Rectal smooth muscle tissue (tissue), 1 donor: ENCODE results near the gene MECP2.

Experiments used
- H3K27ac ChIP-seq: one replicate; pipeline ENCODE4 v1.7.0; 2013; ENCODE audit warnings: low read depth, low read length, inconsistent platforms
- H3K27me3 ChIP-seq: one replicate; pipeline ENCODE4 v1.7.0; 2013; ENCODE audit warnings: low read length; ENCODE audit not compliant: control insufficient read depth, insufficient read depth
- H3K36me3 ChIP-seq: one replicate; pipeline ENCODE4 v1.7.0; 2013; ENCODE audit warnings: low read length; ENCODE audit not compliant: control insufficient read depth, insufficient read depth
- H3K4me1 ChIP-seq: one replicate; pipeline ENCODE4 v1.7.0; 2013; ENCODE audit warnings: low read length; ENCODE audit not compliant: control insufficient read depth, insufficient read depth
- H3K4me3 ChIP-seq: one replicate; pipeline ENCODE4 v1.7.0; 2013; ENCODE audit warnings: low read length
- H3K9ac ChIP-seq: one replicate; pipeline ENCODE4 v1.7.0; 2013; ENCODE audit warnings: low read length

Gene MECP2

GRCh38 chrX:154014429-154015380, 82.8 kb downstream of the MECP2 start:
- no peak overlapping the region for H3K4me3 ChIP-seq
- peaks cover 4% of the 10 kb centered on the region for H3K36me3 ChIP-seq
- H3K4me1 ChIP-seq, result no peaks in the 10 kb centered on the region
- no peak overlapping the region for H3K27ac ChIP-seq
- H3K9ac ChIP-seq, result no peak overlapping the region
- peaks cover 4% of the 10 kb centered on the region for H3K27me3 ChIP-seq

DNA sequence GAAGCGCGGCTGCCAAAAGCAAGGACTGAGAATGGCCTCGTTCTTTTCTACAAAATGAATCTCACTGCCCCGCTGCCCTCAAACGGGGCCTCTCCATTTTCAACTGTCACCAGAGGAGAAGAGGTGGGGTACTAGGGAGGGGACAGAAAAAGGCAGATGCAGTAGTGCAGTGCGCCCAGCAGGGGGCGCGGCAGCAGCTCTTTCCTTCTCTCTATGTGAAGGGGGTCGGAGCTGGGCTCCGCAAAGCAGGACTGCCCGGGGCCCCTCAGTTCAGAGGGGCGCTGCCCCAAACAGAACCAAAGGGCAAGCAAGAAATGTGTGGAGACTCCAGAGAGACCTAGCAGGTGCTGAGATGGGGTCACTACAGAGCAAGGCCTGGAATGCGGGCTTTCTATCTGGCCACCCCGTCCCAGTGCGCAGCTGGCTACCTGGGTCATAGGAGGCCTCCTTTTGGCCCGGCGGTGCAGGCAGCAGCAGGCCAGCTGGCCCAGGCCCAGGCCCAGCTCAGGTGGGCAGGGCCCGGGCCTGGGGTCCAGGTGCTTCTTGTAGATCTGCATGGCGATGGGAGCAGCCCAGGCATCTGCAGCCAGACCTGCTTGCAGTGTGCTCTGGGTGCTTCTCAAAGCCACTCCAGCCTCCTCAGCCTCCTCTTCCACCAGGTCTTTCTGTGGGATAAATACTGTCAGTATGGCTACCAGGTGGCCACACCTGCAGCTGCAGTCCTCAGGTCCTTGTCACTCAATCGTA, 83.7 kb downstream of the MECP2 start:
- Histone ChIP-seq H3K27me3 (peaks cover 4% of the 10 kb centered on the region), H3K27ac (no peak overlapping the region), H3K36me3 (peaks cover 4% of the 10 kb centered on the region), H3K4me1 (no peaks in the 10 kb centered on the region), H3K9ac (no peak overlapping the region), H3K4me3 (no peak overlapping the region)

DNA sequence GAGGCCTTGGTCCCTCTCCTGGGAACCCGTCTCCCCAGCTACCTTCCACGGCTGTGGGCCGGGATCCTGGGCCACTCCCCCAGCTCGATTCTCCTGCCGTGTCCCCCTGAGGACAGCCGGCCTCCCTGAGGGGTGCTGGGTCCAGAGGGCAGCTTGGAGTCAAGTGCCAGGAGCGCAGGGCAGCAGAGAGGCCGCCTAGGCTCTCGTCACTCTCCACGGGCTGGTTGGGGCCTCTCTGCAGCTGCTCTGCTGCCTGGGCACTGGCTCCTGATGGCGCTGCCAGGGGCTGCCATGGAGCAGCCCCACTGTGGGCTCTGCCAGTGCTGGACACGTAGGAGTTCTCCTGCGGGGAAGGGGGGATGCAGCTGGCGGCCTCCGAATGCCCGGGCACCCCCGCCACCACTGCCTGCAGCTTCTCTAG, 84.5 kb downstream of the MECP2 start:
- no peak overlapping the region for H3K27ac ChIP-seq
- H3K27me3 ChIP-seq, result peaks cover 4% of the 10 kb centered on the region

DNA sequence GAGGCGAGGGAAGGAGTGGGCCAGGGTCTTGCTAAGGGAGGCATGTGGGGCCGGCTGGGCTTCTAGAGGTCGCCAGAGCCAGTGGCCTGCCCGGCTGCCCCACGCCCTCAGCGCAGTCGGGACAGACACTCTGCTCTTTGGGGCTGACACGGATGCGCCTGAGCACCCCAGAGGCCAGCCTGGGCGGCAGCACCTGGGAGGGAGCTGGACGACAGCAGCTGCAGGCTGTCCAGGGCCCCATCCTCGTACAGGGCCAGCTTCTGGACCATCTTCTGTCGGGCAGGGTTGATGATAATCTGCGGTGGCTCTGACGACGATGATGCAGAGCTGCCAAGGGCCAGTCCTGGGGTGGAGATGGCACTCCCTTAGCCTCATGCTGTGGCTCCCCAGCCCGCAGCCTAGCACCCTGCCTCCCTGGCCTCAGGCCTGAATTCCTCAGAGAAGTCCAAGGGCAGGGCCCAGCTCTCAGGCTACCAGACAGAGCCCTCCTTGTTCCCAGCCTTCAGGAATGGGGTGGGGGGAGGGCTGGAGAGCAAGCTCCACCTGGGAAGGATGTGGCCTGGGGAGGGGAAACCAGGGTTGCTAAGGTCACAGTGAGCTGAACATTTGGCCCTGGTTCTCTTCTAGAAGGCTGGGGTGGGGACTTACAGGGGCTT, 85.1 kb downstream of the MECP2 start:
- Histone ChIP-seq H3K4me3 (no peak overlapping the region), H3K27me3 (peaks cover 4% of the 10 kb centered on the region), H3K36me3 (peaks cover 4% of the 10 kb centered on the region), H3K9ac (no peak overlapping the region), H3K4me1 (no peaks in the 10 kb centered on the region), H3K27ac (no peak overlapping the region)

More for the DNA sequence above, 84.5 kb downstream of the MECP2 start:
- Histone ChIP-seq H3K4me1 (no peaks in the 10 kb centered on the region), H3K4me3 (no peak overlapping the region), H3K9ac (no peak overlapping the region), H3K36me3 (peaks cover 4% of the 10 kb centered on the region)

DNA sequence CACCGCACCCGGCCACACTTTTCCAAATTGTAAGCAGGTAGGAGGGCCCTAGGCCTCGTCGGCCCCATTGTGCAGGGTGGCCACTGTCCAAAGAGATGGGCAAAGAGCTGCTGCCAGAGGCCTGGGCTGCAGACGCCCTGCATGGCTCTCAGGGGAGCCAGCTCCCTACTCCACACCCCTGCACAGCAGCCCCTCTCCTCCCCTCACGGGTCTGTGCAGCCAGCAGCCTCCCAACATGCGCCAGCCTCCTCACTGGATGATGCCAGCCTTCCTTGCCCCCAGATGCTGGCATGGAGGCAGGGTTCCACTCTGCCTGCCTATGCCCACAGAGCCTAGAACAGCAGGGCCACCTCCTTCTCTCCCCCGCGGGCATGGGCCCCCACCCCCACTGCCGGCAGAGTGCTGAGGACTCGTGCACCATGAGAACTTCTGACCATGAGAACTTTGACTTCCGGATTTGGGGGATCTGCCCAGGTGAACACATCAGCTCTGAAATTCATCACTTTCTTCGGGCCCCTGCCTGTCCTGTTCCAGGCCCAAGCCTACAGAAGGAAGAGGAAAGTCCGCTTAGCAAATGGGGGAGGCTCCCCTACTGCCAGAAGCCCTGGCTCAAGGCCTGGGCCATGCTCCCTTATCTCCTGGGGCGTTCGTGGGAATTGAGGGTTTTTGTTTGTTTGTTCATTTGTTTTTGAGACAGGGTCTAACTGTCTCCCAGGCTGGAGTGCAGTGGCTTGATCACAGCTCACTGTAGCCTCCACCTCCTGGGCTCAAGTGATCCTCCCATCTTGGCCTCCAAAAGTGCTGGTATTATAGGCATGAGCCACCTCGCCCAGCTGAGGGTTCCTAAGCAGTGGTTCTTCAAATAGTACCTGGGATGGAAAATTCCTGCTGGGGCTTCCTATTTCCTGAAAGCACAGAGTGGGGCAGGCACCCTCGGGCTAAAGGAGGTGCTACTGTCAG, 85.9 kb downstream of the MECP2 start:
- Histone ChIP-seq H3K27ac (no peak overlapping the region), H3K27me3 (peaks cover 4% of the 10 kb centered on the region), H3K4me3 (no peak overlapping the region), H3K36me3 (peaks cover 4% of the 10 kb centered on the region), H3K4me1 (no peaks in the 10 kb centered on the region), H3K9ac (no peak overlapping the region)

- Histone ChIP-seq H3K27me3 (peaks cover 7% of the 10 kb centered on the region), H3K36me3 (peaks cover 4% of the 10 kb centered on the region), H3K4me1 (no peaks in the 10 kb centered on the region), H3K9ac (no peak overlapping the region), H3K27ac (no peak overlapping the region), H3K4me3 (no peak overlapping the region)
Observed at GRCh38 chrX:154010330-154011087, 87.0 kb downstream of the MECP2 start.

GRCh38 chrX:154008521-154008920, 89.0 kb downstream of the MECP2 start:
- peaks cover 4% of the 10 kb centered on the region for H3K36me3 ChIP-seq
- no peaks in the 10 kb centered on the region for H3K4me1 ChIP-seq
- H3K27ac ChIP-seq, result no peak overlapping the region
- H3K9ac ChIP-seq, result no peak overlapping the region
- H3K27me3 ChIP-seq, result peaks cover 7% of the 10 kb centered on the region
- H3K4me3 ChIP-seq, result no peak overlapping the region

GRCh38 chrX:154006947-154007346, 90.6 kb downstream of the MECP2 start:
- H3K27me3 ChIP-seq, result peaks cover 5% of the 10 kb centered on the region
- no peaks in the 10 kb centered on the region for H3K4me1 ChIP-seq
- H3K4me3 ChIP-seq, result no peak overlapping the region
- no peak overlapping the region for H3K9ac ChIP-seq
- no peak overlapping the region for H3K27ac ChIP-seq
- H3K36me3 ChIP-seq, result peaks cover 4% of the 10 kb centered on the region

DNA sequence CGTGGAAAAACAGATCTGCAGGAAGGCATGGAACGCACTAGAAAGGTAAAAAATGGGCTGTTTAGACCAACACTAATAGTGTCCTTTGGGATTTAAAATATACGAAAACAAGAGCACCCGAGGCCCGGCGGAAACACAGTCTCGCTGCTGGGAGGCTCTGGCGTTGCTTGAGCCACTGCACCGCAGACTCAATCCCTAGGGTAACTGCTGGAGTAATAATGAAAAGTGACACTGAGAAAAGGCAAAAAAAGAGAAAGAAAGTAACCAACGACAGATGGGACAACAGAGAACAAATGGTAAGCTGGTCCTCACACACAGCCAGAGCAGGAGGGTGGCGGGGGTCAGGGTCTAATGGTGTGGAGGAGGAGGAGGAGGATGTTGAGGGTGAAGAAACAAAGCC, 93.2 kb downstream of the MECP2 start:
- peaks cover 6% of the 10 kb centered on the region for H3K27me3 ChIP-seq
- no peak overlapping the region for H3K27ac ChIP-seq
- H3K4me1 ChIP-seq, result no peaks in the 10 kb centered on the region
- no peaks in the 10 kb centered on the region for H3K36me3 ChIP-seq
- H3K9ac ChIP-seq, result no peak overlapping the region
- H3K4me3 ChIP-seq, result no peak overlapping the region

DNA sequence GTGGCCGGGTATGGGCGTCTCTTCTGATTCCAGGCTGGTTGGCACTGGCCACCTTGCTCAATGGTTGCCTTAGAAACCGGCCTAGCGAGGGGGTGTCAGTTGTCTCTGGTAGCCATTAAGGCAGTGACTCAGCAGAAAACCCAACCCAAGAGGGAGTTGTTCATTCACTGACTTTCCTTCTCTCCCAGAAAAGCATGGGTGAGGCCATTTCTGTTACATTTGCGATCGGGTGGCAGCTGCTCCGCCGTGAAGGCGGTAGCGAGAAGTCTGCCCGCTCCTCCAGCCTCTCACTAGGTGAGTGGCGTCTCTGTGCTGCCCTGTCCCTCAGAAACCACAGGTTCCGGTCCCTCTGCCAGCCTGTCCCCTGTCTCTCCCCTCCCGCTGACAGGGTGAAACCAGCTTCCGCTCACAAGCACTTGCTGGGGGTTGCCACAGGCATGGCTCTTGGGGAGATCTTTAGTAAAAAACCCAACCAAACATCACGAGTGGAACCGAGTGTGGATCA, 95.2 kb downstream of the MECP2 start:
- H3K27me3 ChIP-seq, result peaks cover 9% of the 10 kb centered on the region
- H3K27ac ChIP-seq, result no peak overlapping the region
- no peak overlapping the region for H3K9ac ChIP-seq
- no peak overlapping the region for H3K4me3 ChIP-seq
- H3K36me3 ChIP-seq, result no peaks in the 10 kb centered on the region
- no peaks in the 10 kb centered on the region for H3K4me1 ChIP-seq

DNA sequence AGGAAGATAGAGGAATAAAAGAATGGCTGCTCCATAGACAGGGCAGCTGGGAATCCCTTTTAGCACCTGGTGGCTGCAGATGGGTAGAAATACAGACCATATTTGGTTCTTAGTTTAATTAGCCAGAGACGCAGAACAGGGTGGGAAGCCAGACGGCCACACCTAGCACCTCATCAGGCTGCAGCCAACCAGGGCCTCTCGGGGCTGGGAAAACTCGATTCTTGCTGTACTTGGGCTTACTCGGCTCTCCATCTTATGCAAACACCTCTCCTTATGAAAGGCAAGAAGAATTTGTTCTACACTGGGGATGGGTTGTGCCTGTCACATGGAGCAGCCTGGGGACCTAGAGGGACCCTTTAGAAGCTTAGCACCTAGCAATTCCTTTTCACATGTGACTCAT, 97.5 kb downstream of the MECP2 start:
- Histone ChIP-seq H3K27ac (no peak overlapping the region), H3K27me3 (peaks cover 6% of the 10 kb centered on the region), H3K4me3 (no peak overlapping the region), H3K4me1 (no peaks in the 10 kb centered on the region), H3K9ac (no peak overlapping the region), H3K36me3 (no peaks in the 10 kb centered on the region)
